Sigmoid colon (tissue), 4 donors: ENCODE measurements around the gene C2CD3.
"Not testable (repeated sequence)": the region's sequence is repeated elsewhere in the genome, so short reads cannot be mapped to it uniquely, and the experiment has no call there.

Source experiments
- EP300 ChIP-seq, 4 donors: sonication (generic); formaldehyde crosslinking; IDR thresholded peaks; one replicate each; pipeline ENCODE4 v1.6.1; 2017; ENCODE audit warnings: antibody characterized with exemption in 4 of 4
- POLR2A ChIP-seq, 2 donors: fragments of 450-650 bp; IDR thresholded peaks; one replicate each; pipeline ENCODE4 v1.6.1; 2016; ENCODE audit warnings: antibody characterized with exemption in 2 of 2, mild to moderate bottlenecking in 2 of 2, moderate library complexity in 2 of 2
- POLR2AphosphoS5 ChIP-seq, 4 donors: sonication (generic); formaldehyde crosslinking; IDR thresholded peaks; one replicate each; pipeline ENCODE4 v1.6.1; 2017; ENCODE audit warnings: antibody characterized with exemption in 4 of 4
- TF ChIP-seq, protein P1 (sequence below), 4 experiments: fragments of 450-650 bp in 3 of 4; fragments of 200-600 bp in 1 of 4; IDR thresholded peaks; one replicate each; pipeline ENCODE4 v1.5.1; 2016 to 2019; ENCODE audit warnings: antibody characterized with exemption in 4 of 4, mild to moderate bottlenecking in 3 of 4, moderate library complexity in 2 of 4

DNA sequence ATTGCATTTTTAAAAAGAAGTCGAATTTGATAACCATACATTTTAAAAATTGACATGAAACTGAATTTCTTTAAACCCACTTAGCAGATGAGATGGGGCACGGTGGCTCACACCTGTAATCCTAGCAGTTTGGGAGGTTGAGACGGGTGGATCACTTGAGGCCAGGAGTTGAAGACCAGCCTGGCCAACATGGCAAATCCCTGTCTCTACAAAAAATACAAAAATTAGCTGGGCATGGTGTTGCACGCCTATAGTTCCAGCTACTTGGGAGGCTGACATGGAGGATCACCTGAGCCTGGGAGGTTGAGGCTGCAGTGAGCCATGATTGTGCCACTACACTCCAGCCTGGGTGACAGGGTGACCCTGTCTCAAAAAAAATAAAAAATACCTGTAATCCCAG is 185.1 kb downstream of the C2CD3 start:
- TF ChIP-seq, protein P1, sequence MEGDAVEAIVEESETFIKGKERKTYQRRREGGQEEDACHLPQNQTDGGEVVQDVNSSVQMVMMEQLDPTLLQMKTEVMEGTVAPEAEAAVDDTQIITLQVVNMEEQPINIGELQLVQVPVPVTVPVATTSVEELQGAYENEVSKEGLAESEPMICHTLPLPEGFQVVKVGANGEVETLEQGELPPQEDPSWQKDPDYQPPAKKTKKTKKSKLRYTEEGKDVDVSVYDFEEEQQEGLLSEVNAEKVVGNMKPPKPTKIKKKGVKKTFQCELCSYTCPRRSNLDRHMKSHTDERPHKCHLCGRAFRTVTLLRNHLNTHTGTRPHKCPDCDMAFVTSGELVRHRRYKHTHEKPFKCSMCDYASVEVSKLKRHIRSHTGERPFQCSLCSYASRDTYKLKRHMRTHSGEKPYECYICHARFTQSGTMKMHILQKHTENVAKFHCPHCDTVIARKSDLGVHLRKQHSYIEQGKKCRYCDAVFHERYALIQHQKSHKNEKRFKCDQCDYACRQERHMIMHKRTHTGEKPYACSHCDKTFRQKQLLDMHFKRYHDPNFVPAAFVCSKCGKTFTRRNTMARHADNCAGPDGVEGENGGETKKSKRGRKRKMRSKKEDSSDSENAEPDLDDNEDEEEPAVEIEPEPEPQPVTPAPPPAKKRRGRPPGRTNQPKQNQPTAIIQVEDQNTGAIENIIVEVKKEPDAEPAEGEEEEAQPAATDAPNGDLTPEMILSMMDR (IDR thresholded peaks at IDR 0.05): not testable (repeated sequence)
- TF ChIP-seq EP300, POLR2A, POLR2AphosphoS5 (IDR thresholded peaks at IDR 0.05): not testable (repeated sequence)
